Measurements from ENCODE around the gene NPHS1.
A peak's percentile ranks its signal among the peaks of the same experiment; 100 is the strongest.

The NPHS1 gene

DNA sequence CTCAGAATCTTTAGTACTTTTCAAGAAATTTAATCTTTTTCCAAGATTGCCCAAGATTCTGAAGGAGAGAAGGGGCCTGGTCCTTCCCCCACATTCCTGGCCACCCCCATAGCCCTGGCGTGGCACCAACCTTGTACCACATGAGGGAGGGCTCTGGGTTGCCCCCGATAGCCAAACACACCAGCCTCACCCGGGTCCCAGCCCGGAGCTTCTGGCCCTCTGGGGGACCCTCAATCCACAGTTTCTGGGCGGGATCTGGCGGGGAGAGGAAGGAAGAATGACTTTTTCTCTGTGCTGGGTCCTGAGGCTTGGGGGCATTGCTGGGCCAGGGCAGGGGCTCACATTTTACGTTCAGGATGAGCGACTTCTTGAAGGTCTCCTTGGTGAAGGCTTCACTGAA, 4.4 kb downstream of the NPHS1 start:
- TF ChIP-seq IKZF3 (tag by site-specific recombination; IDR thresholded peaks at IDR 0.05) (peak; percentile 3; the same call in 1 of the 2 replicates), ZNF221 (tag by site-specific recombination; IDR thresholded peaks at IDR 0.05; ENCODE audit: borderline replicate concordance) (no peak)
- H3K9me3 ChIP-seq (ENCODE audit: control insufficient read depth, insufficient read depth, low read depth, low read length), result no peaks in the 10 kb centered on the region
- H3K4me3 ChIP-seq (ENCODE audit: low read depth, low read length), result no peak overlapping the region
- peaks cover 19% of the 10 kb centered on the region for H3K4me1 ChIP-seq (ENCODE audit: control insufficient read depth, insufficient read depth, low read length)
- POLR2A ChIA-PET, result no interaction called here
- CTCF ChIA-PET, result no interaction called here
- no peak overlapping the region for H3K27ac ChIP-seq (ENCODE audit: extremely low read depth, low read depth, low read length)
- no peaks in the 10 kb centered on the region for H3K36me3 ChIP-seq (ENCODE audit: control insufficient read depth in 2 of 2, insufficient read depth in 1 of 2, low read length in 2 of 2)

- H3K4me1 ChIP-seq (ENCODE audit: control insufficient read depth, insufficient read depth, low read length), result peaks cover 19% of the 10 kb centered on the region
- peak overlapping the region; percentile 31 for H3K4me3 ChIP-seq (ENCODE audit: low read depth, low read length)
- ChIA-PET CTCF (interaction anchor here (0.5 to 1.3 kb wide), 4 partner anchors 9 to 29 kb away, joined by 4 to 9 read pairs (median 4); partner anchors contain the start of gene KIRREL2), POLR2A (no interaction called here)
- no peaks in the 10 kb centered on the region; the same call in 1 of the 2 replicates for H3K9me3 ChIP-seq (ENCODE audit: control insufficient read depth, insufficient read depth, low read depth, low read length)
- H3K36me3 ChIP-seq (ENCODE audit: control insufficient read depth in 2 of 2, insufficient read depth in 1 of 2, low read length in 2 of 2), result no peaks in the 10 kb centered on the region
- no peak overlapping the region for H3K27ac ChIP-seq (ENCODE audit: extremely low read depth, low read depth, low read length)
- TF ChIP-seq, protein P1, sequence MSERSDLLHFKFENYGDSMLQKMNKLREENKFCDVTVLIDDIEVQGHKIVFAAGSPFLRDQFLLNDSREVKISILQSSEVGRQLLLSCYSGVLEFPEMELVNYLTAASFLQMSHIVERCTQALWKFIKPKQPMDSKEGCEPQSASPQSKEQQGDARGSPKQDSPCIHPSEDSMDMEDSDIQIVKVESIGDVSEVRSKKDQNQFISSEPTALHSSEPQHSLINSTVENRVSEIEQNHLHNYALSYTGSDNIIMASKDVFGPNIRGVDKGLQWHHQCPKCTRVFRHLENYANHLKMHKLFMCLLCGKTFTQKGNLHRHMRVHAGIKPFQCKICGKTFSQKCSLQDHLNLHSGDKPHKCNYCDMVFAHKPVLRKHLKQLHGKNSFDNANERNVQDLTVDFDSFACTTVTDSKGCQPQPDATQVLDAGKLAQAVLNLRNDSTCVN (tag by site-specific recombination; optimal IDR thresholded peaks at IDR 0.05), result peak; percentile 6
- TF ChIP-seq SCRT2 (tag by site-specific recombination; IDR thresholded peaks at IDR 0.05) (peak; percentile 79), ZNF473 (tag by site-specific recombination; IDR thresholded peaks at IDR 0.05) (no peak), OVOL3 (tag by site-specific recombination; IDR thresholded peaks at IDR 0.05) (no peak), ZSCAN5A (tag by site-specific recombination; IDR thresholded peaks at IDR 0.05) (no peak), GLIS2 (tag by site-specific recombination; IDR thresholded peaks at IDR 0.05) (peak; percentile 62), SALL2 (tag by site-specific recombination; IDR thresholded peaks at IDR 0.05; ENCODE audit: borderline replicate concordance) (no peak), ZBTB20 (tag by site-specific recombination; IDR thresholded peaks at IDR 0.05) (peak; percentile 51; the same call in 1 of the 2 replicates), ZNF398 (tag by site-specific recombination; IDR thresholded peaks at IDR 0.05) (peak; percentile 39), KLF1 (tag by site-specific recombination; IDR thresholded peaks at IDR 0.05) (peak; percentile 42), ZFHX2 (tag by site-specific recombination; conservative IDR thresholded peaks at IDR 0.05) (peak; percentile 30; the same call in 1 of the 2 replicates), ZNF155 (tag by site-specific recombination; IDR thresholded peaks at IDR 0.05) (no peak), GLIS1 (tag by site-specific recombination; IDR thresholded peaks at IDR 0.05) (peak; percentile 41; the same call in 1 of the 2 replicates), HIC1 (tag by site-specific recombination; IDR thresholded peaks at IDR 0.05) (peak; percentile 44; the same call in 1 of the 2 replicates), ZNF112 (tag by site-specific recombination; IDR thresholded peaks at IDR 0.05) (no peak), ZNF624 (tag by site-specific recombination; IDR thresholded peaks at IDR 0.05) (no peak), ZNF777 (tag by site-specific recombination; IDR thresholded peaks at IDR 0.05; ENCODE audit: borderline replicate concordance) (peak; percentile 96)
- TF ChIP-seq, protein P2, sequence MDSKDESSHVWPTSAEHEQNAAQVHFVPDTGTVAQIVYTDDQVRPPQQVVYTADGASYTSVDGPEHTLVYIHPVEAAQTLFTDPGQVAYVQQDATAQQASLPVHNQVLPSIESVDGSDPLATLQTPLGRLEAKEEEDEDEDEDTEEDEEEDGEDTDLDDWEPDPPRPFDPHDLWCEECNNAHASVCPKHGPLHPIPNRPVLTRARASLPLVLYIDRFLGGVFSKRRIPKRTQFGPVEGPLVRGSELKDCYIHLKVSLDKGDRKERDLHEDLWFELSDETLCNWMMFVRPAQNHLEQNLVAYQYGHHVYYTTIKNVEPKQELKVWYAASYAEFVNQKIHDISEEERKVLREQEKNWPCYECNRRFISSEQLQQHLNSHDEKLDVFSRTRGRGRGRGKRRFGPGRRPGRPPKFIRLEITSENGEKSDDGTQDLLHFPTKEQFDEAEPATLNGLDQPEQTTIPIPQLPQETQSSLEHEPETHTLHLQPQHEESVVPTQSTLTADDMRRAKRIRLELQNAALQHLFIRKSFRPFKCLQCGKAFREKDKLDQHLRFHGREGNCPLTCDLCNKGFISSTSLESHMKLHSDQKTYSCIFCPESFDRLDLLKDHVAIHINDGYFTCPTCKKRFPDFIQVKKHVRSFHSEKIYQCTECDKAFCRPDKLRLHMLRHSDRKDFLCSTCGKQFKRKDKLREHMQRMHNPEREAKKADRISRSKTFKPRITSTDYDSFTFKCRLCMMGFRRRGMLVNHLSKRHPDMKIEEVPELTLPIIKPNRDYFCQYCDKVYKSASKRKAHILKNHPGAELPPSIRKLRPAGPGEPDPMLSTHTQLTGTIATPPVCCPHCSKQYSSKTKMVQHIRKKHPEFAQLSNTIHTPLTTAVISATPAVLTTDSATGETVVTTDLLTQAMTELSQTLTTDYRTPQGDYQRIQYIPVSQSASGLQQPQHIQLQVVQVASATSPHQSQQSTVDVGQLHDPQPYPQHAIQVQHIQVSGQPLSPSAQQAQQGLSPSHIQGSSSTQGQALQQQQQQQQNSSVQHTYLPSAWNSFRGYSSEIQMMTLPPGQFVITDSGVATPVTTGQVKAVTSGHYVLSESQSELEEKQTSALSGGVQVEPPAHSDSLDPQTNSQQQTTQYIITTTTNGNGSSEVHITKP (tag by site-specific recombination; IDR thresholded peaks at IDR 0.05), result peak; percentile 38
- TF ChIP-seq, protein P3, sequence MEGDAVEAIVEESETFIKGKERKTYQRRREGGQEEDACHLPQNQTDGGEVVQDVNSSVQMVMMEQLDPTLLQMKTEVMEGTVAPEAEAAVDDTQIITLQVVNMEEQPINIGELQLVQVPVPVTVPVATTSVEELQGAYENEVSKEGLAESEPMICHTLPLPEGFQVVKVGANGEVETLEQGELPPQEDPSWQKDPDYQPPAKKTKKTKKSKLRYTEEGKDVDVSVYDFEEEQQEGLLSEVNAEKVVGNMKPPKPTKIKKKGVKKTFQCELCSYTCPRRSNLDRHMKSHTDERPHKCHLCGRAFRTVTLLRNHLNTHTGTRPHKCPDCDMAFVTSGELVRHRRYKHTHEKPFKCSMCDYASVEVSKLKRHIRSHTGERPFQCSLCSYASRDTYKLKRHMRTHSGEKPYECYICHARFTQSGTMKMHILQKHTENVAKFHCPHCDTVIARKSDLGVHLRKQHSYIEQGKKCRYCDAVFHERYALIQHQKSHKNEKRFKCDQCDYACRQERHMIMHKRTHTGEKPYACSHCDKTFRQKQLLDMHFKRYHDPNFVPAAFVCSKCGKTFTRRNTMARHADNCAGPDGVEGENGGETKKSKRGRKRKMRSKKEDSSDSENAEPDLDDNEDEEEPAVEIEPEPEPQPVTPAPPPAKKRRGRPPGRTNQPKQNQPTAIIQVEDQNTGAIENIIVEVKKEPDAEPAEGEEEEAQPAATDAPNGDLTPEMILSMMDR (tag by site-specific recombination; IDR thresholded peaks at IDR 0.05), result peak; percentile 68
Measured at GRCh38 chr19:35846038-35846668, 6.2 kb downstream of the NPHS1 start.

Measured in HEK293 (cell line).